PC-9 (cell line): ENCODE data around the gene ADARB2. TPM values are rescaled to one million over a fixed set of nuclear protein-coding genes. Genes with fewer than 3 reads are reported as not detected.

Experiments used
- BruUV-seq: library from RNA; stranded (reverse); fragments of 400-500 nt; replicated peaks from 2 replicates; lab custom pipeline; 2021; lab: Mats Ljungman, UMichigan
- CTCF ChIA-PET: fragments of 300-600 bp; sonication (Branson Sonifier 250); formaldehyde crosslinking; loops from one replicate; lab custom pipeline; 2022; ENCODE audit warnings: antibody characterized with exemption; lab: Charles Lee
- POLR2A ChIA-PET: fragments of 300-600 bp; sonication (Branson Sonifier 250); formaldehyde crosslinking; loops from one replicate; lab custom pipeline; 2022; ENCODE audit warnings: antibody characterized with exemption; ENCODE audit not compliant: unreplicated experiment; lab: Charles Lee
- DNase-seq, 2 experiments: peaks; one replicate each; pipeline versions ENCODE4 v3.0.0 to v3.0.0-alpha.2; 2015 to 2022; ENCODE audit warnings: mixed read lengths in 1 of 2
- H2AFZ ChIP-seq: fragments of 200-600 bp; sonication (generic); 2 replicates; pipeline ENCODE4 v1.8.1; 2017; ENCODE audit warnings: antibody characterized with exemption
- H3F3A ChIP-seq: fragments of 200-600 bp; sonication (generic); 2 replicates; pipeline ENCODE4 v1.8.1; 2017; ENCODE audit warnings: antibody characterized with exemption, mild to moderate bottlenecking, low read depth; ENCODE audit not compliant: insufficient read depth
- H3K27ac ChIP-seq: fragments of 200-600 bp; sonication (generic); 2 replicates; pipeline ENCODE4 v1.6.1; 2016; ENCODE audit warnings: mixed run types
- H3K27me3 ChIP-seq: fragments of 200-600 bp; sonication (generic); 2 replicates; pipeline ENCODE4 v1.6.1; 2016; ENCODE audit warnings: low read depth, mixed run types; ENCODE audit not compliant: insufficient read depth
- H3K36me3 ChIP-seq: fragments of 200-600 bp; sonication (generic); 2 replicates; pipeline ENCODE4 v1.6.1; 2016; ENCODE audit warnings: low read depth, mixed run types
- H3K4me1 ChIP-seq: fragments of 200-600 bp; sonication (generic); replicated peaks from 2 replicates; pipeline ENCODE4 v1.6.1; 2016; ENCODE audit warnings: mixed run types; ENCODE audit not compliant: insufficient read depth
- H3K4me2 ChIP-seq: fragments of 200-600 bp; sonication (generic); 2 replicates; pipeline ENCODE4 v1.6.1; 2017; ENCODE audit warnings: mixed run types
- H3K4me3 ChIP-seq: fragments of 200-600 bp; sonication (generic); 2 replicates; pipeline ENCODE4 v1.6.1; 2016; ENCODE audit warnings: mixed run types
- H3K79me2 ChIP-seq: fragments of 200-600 bp; sonication (generic); 2 replicates; pipeline ENCODE4 v1.6.1; 2017; ENCODE audit warnings: low read depth, mixed run types
- H3K9me2 ChIP-seq: fragments of 200-600 bp; sonication (generic); 2 replicates; pipeline ENCODE4 v1.8.1; 2017; ENCODE audit warnings: mild to moderate bottlenecking; ENCODE audit not compliant: insufficient read depth
- H3K9me3 ChIP-seq: fragments of 200-600 bp; sonication (generic); 2 replicates; pipeline ENCODE4 v1.8.1; 2016; ENCODE audit warnings: low read depth; ENCODE audit not compliant: insufficient read depth
- H4K20me1 ChIP-seq: fragments of 200-600 bp; sonication (generic); 2 replicates; pipeline ENCODE4 v1.8.1; 2017; ENCODE audit not compliant: insufficient read depth
- EZH2 ChIP-seq: fragments of 200-600 bp; sonication (generic); IDR thresholded peaks from 2 replicates; pipeline ENCODE4 v1.8.0; 2017; ENCODE audit warnings: antibody characterized with exemption, low read depth
- intact Hi-C: fragments of 100-400 bp; cut with micrococcal nuclease; formaldehyde crosslinking; loops from one replicate; pipeline ENCODE4 v1.10.0; 2022; ENCODE audit not compliant: unreplicated experiment
- total RNA-seq: library from RNA; stranded (reverse); gene quantifications from 2 replicates; pipeline ENCODE4 v1.2.3, GENCODE V29; 2021
- TF ChIP-seq, protein P1 (sequence below): fragments of 200-600 bp; sonication (generic); conservative IDR thresholded peaks from 2 replicates; pipeline ENCODE4 v1.6.1; 2017; ENCODE audit warnings: mixed run types, antibody characterized with exemption, mild to moderate bottlenecking, moderate library complexity

Gene ADARB2
- total RNA-seq, 1 experiment from 2014 or later = not detected

- ChIA-PET CTCF (no interaction called here), POLR2A (no interaction called here)
- Histone ChIP-seq H4K20me1 (no peaks in the 10 kb centered on the region), H3K9me3 (no peaks in the 10 kb centered on the region), H3K4me3 (no peak overlapping the region), H3K79me2 (no peaks in the 10 kb centered on the region), H3K9me2 (no peaks in the 10 kb centered on the region), H3K27me3 (peaks cover 98% of the 10 kb centered on the region), H3F3A (no peaks in the 10 kb centered on the region), H3K27ac (no peak overlapping the region), H2AFZ (no peak overlapping the region), H3K4me2 (no peak overlapping the region), H3K4me1 (no peaks in the 10 kb centered on the region), H3K36me3 (no peaks in the 10 kb centered on the region)
- intact Hi-C loops = no loop called here
- no peak for DNase-seq
- no TSS peak for BruUV-seq
- TF ChIP-seq EZH2 = no peak
- TF ChIP-seq, protein P1, sequence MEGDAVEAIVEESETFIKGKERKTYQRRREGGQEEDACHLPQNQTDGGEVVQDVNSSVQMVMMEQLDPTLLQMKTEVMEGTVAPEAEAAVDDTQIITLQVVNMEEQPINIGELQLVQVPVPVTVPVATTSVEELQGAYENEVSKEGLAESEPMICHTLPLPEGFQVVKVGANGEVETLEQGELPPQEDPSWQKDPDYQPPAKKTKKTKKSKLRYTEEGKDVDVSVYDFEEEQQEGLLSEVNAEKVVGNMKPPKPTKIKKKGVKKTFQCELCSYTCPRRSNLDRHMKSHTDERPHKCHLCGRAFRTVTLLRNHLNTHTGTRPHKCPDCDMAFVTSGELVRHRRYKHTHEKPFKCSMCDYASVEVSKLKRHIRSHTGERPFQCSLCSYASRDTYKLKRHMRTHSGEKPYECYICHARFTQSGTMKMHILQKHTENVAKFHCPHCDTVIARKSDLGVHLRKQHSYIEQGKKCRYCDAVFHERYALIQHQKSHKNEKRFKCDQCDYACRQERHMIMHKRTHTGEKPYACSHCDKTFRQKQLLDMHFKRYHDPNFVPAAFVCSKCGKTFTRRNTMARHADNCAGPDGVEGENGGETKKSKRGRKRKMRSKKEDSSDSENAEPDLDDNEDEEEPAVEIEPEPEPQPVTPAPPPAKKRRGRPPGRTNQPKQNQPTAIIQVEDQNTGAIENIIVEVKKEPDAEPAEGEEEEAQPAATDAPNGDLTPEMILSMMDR = no peak
Measured at GRCh38 chr10:1173091-1173490, 564.2 kb downstream of the ADARB2 start.

GRCh38 chr10:1172256-1172984 lies 564.9 kb downstream of the ADARB2 start:
- H3K79me2 ChIP-seq = no peaks in the 10 kb centered on the region

GRCh38 chr10:1171586-1171985 lies 565.7 kb downstream of the ADARB2 start:
- no peak for DNase-seq
- Histone ChIP-seq H3K4me2 (no peak overlapping the region), H3K79me2 (no peaks in the 10 kb centered on the region), H3K9me3 (no peaks in the 10 kb centered on the region), H3K4me1 (no peaks in the 10 kb centered on the region), H3K36me3 (no peaks in the 10 kb centered on the region), H3K27me3 (peaks cover 97% of the 10 kb centered on the region), H3K9me2 (no peaks in the 10 kb centered on the region), H4K20me1 (no peaks in the 10 kb centered on the region), H3K27ac (no peak overlapping the region), H3K4me3 (no peak overlapping the region), H3F3A (no peaks in the 10 kb centered on the region), H2AFZ (no peak overlapping the region)
- CTCF ChIA-PET = no interaction called here
- no peak for TF ChIP-seq EZH2
- TF ChIP-seq, protein P1 = no peak
- no TSS peak for BruUV-seq
- intact Hi-C loops = no loop called here
- POLR2A ChIA-PET = no interaction called here

More at GRCh38 chr10:1172256-1172984, 564.9 kb downstream of the ADARB2 start:
- Histone ChIP-seq H3K36me3 (no peaks in the 10 kb centered on the region), H3F3A (no peaks in the 10 kb centered on the region), H3K27me3 (peaks cover 99% of the 10 kb centered on the region), H3K4me3 (no peak overlapping the region), H3K9me2 (no peaks in the 10 kb centered on the region), H3K4me2 (no peak overlapping the region), H3K9me3 (no peaks in the 10 kb centered on the region), H4K20me1 (no peaks in the 10 kb centered on the region), H3K4me1 (no peaks in the 10 kb centered on the region), H2AFZ (no peak overlapping the region), H3K27ac (no peak overlapping the region)
- CTCF ChIA-PET = no interaction called here
- no peak for DNase-seq
- TF ChIP-seq, protein P1 = no peak
- TF ChIP-seq EZH2 = no peak
- BruUV-seq = no TSS peak
- intact Hi-C loops = no loop called here
- POLR2A ChIA-PET = no interaction called here
